HepG2 (cell line): ENCODE results near the gene ZNF670. TPM values are rescaled to one million over a fixed set of nuclear protein-coding genes. Genes with fewer than 3 reads are reported as not detected.

Experiments used
- GPN1 ChIP-seq: sonication (generic); formaldehyde crosslinking; IDR thresholded peaks from 2 replicates; pipeline ENCODE4 v1.5.1; 2020; ENCODE audit warnings: missing genetic modification reagents, borderline replicate concordance
- NCOA2 ChIP-seq: sonication (generic); formaldehyde crosslinking; IDR thresholded peaks from 2 replicates; pipeline ENCODE4 v1.8.0; 2022; ENCODE audit warnings: inconsistent platforms
- POGZ ChIP-seq: sonication (generic); formaldehyde crosslinking; IDR thresholded peaks from 2 replicates; pipeline ENCODE4 v1.4.0; 2020; ENCODE audit warnings: mild to moderate bottlenecking, missing genetic modification reagents
- RFXAP ChIP-seq: sonication (generic); formaldehyde crosslinking; IDR thresholded peaks from 2 replicates; pipeline ENCODE4 v1.4.0; 2020; ENCODE audit warnings: missing genetic modification reagents, borderline replicate concordance
- SCMH1 ChIP-seq: sonication (generic); formaldehyde crosslinking; IDR thresholded peaks from 2 replicates; pipeline ENCODE4 v1.9.0; 2021; ENCODE audit warnings: missing genetic modification reagents, mild to moderate bottlenecking, borderline replicate concordance
- SNAI1 ChIP-seq: sonication (generic); formaldehyde crosslinking; IDR thresholded peaks from 2 replicates; pipeline ENCODE4 v1.5.0; 2020; ENCODE audit warnings: mild to moderate bottlenecking, missing genetic modification reagents, borderline replicate concordance
- ZMYM2 ChIP-seq: sonication (generic); formaldehyde crosslinking; IDR thresholded peaks from 2 replicates; pipeline ENCODE4 v1.8.0; 2022; ENCODE audit warnings: mild to moderate bottlenecking, missing genetic modification reagents
- ZNF205 ChIP-seq: IDR thresholded peaks from 2 replicates; pipeline ENCODE4 v1.6.1; 2018; ENCODE audit warnings: missing biosample characterization, missing genetic modification reagents
- ZNF235 ChIP-seq: sonication (generic); formaldehyde crosslinking; IDR thresholded peaks from 2 replicates; pipeline ENCODE4 v1.8.1; 2023; ENCODE audit warnings: mild to moderate bottlenecking, missing genetic modification reagents, borderline replicate concordance
- ZNF292 ChIP-seq: sonication (generic); formaldehyde crosslinking; IDR thresholded peaks from 2 replicates; pipeline ENCODE4 v1.8.1; 2022; ENCODE audit warnings: mild to moderate bottlenecking, low read depth, missing genetic modification reagents, borderline replicate concordance
- ZNF317 ChIP-seq: sonication (generic); formaldehyde crosslinking; IDR thresholded peaks from 2 replicates; pipeline ENCODE4 v1.5.0; 2020; ENCODE audit warnings: mild to moderate bottlenecking, missing genetic modification reagents
- ZNF563 ChIP-seq: sonication (generic); formaldehyde crosslinking; IDR thresholded peaks from 2 replicates; pipeline ENCODE4 v1.8.0; 2022; ENCODE audit warnings: mild to moderate bottlenecking, moderate library complexity, missing genetic modification reagents
- ZNF570 ChIP-seq: sonication (generic); formaldehyde crosslinking; IDR thresholded peaks from 2 replicates; pipeline ENCODE4 v1.4.0; 2020; ENCODE audit warnings: mild to moderate bottlenecking, missing genetic modification reagents, borderline replicate concordance
- ZNF589 ChIP-seq: sonication (generic); formaldehyde crosslinking; conservative IDR thresholded peaks from 2 replicates; pipeline ENCODE4 v1.8.0; 2022; ENCODE audit warnings: mild to moderate bottlenecking, moderate library complexity, missing genetic modification reagents
- ZNF75D ChIP-seq: sonication (generic); formaldehyde crosslinking; IDR thresholded peaks from 2 replicates; pipeline ENCODE4 v1.8.1; 2023; ENCODE audit warnings: missing genetic modification reagents, mild to moderate bottlenecking, borderline replicate concordance
- polyA plus RNA-seq, 8 experiments: library from polyadenylated mRNA; depleted of rRNA in 3 of 8; stranded (reverse) in 7 of 8; unstranded in 1 of 8; fragments of >200 nt; fragmentation: Illumina TruSeq in 4 of 8; extraction: Trizol in 4 of 8; gene quantifications; 2 replicates each; pipeline versions ENCODE4 v1.2.1 to v1.2.3, GENCODE V29; 2011 to 2016; ENCODE audit warnings: low read depth in 4 of 8, missing spikeins in 1 of 8, mixed read lengths in 1 of 8; ENCODE audit not compliant: insufficient read depth in 1 of 8
- total RNA-seq, 5 experiments: library from RNA; depleted of rRNA; stranded (reverse); fragments of >200 nt; fragmentation: Illumina TruSeq; extraction: Trizol; gene quantifications; 2 replicates each; pipeline ENCODE4 v1.2.3, GENCODE V29; 2016; ENCODE audit warnings: low read depth in 1 of 5
- TF ChIP-seq, protein P1 (sequence below): sonication (generic); formaldehyde crosslinking; IDR thresholded peaks from 2 replicates; pipeline ENCODE4 v1.4.0; 2020; ENCODE audit warnings: missing genetic modification reagents, mild to moderate bottlenecking, borderline replicate concordance
- TF ChIP-seq, protein P2 (sequence below): sonication (generic); formaldehyde crosslinking; IDR thresholded peaks from 2 replicates; pipeline ENCODE4 v1.4.0; 2020; ENCODE audit warnings: mild to moderate bottlenecking, missing genetic modification reagents
- TF ChIP-seq, protein P3 (sequence below): IDR thresholded peaks from 2 replicates; pipeline ENCODE4 v1.6.1; 2016
- TF ChIP-seq, protein P4 (sequence below): IDR thresholded peaks from 2 replicates; pipeline ENCODE4 v1.6.1; 2018; ENCODE audit warnings: missing genetic modification reagents, mild to moderate bottlenecking, missing compliant biosample characterization
- TF ChIP-seq, protein P5 (sequence below): sonication (generic); formaldehyde crosslinking; IDR thresholded peaks from 2 replicates; pipeline ENCODE4 v1.9.0; 2022; ENCODE audit warnings: low read depth, missing genetic modification reagents
- TF ChIP-seq, protein P6 (sequence below): sonication (generic); formaldehyde crosslinking; conservative IDR thresholded peaks from 2 replicates; pipeline ENCODE4 v1.4.0; 2020; ENCODE audit warnings: missing genetic modification reagents

Gene ZNF670
- total and polyA plus RNA-seq, 2 of the 13 experiments (the other 11 are each of a cell fraction or from before 2014, with no cell fraction given): 4.2 to 10.9 TPM

DNA sequence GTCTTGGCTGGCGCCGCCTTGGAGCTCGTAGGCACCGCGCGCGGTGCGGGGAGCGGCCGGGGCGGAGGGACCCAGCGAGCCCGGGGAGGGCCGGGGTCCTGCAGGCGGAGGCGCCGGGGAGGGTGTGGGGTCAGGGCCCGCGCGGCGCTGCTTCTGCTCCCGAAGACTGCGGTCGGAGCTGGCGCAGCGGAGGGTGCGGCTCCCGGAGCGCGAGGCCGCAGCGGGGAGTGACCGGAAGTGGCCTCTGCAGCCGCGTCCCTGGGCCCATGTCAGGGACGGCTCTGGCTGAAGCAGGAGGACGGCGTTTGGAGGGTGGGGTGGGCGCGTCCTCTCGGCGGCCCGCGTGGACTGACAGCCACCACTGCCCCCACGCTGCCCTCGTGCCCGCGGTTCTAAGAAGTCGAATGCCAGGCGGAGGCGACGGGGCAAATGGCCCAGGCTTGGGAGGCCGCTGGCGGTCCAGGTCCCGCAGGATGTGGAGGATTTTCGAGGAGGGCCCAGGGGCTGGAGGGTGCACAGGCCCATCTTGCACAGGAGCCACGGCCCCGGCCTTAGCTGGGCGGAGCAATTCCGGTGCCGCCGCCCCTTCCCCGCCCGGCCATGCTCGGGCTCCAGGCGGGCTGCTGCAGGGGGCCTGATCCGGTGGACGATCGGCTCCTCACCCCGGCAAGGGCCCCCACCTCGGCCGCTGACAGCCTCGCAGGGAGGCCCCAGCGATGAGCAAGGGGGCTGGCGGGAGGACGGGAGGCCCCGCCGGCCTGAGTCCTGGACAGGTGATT is 33.3 kb upstream of the ZNF670 start (continued):
- TF ChIP-seq ZNF75D (CRISPR knock-in tag) (no peak), RFXAP (peak; percentile 21; the same call in 1 of the 2 replicates), GPN1 (CRISPR knock-in tag) (peak; percentile 89; the same call in 1 of the 2 replicates), ZNF563 (CRISPR knock-in tag) (peak; percentile 42; the same call in 1 of the 2 replicates), SCMH1 (CRISPR knock-in tag) (no peak), ZNF205 (no peak), ZNF235 (CRISPR knock-in tag) (peak; percentile 53; the same call in 1 of the 2 replicates), POGZ (CRISPR knock-in tag) (peak; percentile 12; the same call in 1 of the 2 replicates), ZMYM2 (CRISPR knock-in tag) (no peak), NCOA2 (CRISPR knock-in tag) (no peak; the same call in 1 of the 2 replicates), SNAI1 (CRISPR knock-in tag) (peak; percentile 93), ZNF292 (CRISPR knock-in tag) (peak; percentile 59), ZNF589 (CRISPR knock-in tag) (no peak), ZNF570 (no peak), ZNF317 (peak; percentile 50)
- TF ChIP-seq, protein P1, sequence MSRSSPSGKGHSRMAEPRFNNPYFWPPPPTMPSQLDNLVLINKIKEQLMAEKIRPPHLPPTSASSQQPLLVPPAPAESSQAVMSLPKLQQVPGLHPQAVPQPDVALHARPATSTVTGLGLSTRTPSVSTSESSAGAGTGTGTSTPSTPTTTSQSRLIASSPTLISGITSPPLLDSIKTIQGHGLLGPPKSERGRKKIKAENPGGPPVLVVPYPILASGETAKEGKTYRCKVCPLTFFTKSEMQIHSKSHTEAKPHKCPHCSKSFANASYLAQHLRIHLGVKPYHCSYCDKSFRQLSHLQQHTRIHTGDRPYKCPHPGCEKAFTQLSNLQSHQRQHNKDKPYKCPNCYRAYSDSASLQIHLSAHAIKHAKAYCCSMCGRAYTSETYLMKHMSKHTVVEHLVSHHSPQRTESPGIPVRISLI (CRISPR knock-in tag): no peak
- TF ChIP-seq, protein P2, sequence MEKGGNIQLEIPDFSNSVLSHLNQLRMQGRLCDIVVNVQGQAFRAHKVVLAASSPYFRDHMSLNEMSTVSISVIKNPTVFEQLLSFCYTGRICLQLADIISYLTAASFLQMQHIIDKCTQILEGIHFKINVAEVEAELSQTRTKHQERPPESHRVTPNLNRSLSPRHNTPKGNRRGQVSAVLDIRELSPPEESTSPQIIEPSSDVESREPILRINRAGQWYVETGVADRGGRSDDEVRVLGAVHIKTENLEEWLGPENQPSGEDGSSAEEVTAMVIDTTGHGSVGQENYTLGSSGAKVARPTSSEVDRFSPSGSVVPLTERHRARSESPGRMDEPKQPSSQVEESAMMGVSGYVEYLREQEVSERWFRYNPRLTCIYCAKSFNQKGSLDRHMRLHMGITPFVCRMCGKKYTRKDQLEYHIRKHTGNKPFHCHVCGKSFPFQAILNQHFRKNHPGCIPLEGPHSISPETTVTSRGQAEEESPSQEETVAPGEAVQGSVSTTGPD: no peak
- TF ChIP-seq, protein P3, sequence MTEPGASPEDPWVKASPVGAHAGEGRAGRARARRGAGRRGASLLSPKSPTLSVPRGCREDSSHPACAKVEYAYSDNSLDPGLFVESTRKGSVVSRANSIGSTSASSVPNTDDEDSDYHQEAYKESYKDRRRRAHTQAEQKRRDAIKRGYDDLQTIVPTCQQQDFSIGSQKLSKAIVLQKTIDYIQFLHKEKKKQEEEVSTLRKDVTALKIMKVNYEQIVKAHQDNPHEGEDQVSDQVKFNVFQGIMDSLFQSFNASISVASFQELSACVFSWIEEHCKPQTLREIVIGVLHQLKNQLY (CRISPR knock-in tag): peak; percentile 17; the same call in 1 of the 2 replicates
- TF ChIP-seq, protein P4, sequence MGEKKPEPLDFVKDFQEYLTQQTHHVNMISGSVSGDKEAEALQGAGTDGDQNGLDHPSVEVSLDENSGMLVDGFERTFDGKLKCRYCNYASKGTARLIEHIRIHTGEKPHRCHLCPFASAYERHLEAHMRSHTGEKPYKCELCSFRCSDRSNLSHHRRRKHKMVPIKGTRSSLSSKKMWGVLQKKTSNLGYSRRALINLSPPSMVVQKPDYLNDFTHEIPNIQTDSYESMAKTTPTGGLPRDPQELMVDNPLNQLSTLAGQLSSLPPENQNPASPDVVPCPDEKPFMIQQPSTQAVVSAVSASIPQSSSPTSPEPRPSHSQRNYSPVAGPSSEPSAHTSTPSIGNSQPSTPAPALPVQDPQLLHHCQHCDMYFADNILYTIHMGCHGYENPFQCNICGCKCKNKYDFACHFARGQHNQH (CRISPR knock-in tag): peak; percentile 77
- TF ChIP-seq, protein P5, sequence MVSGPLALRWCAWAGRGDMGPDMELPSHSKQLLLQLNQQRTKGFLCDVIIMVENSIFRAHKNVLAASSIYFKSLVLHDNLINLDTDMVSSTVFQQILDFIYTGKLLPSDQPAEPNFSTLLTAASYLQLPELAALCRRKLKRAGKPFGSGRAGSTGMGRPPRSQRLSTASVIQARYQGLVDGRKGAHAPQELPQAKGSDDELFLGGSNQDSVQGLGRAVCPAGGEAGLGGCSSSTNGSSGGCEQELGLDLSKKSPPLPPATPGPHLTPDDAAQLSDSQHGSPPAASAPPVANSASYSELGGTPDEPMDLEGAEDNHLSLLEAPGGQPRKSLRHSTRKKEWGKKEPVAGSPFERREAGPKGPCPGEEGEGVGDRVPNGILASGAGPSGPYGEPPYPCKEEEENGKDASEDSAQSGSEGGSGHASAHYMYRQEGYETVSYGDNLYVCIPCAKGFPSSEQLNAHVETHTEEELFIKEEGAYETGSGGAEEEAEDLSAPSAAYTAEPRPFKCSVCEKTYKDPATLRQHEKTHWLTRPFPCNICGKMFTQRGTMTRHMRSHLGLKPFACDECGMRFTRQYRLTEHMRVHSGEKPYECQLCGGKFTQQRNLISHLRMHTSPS (CRISPR knock-in tag): peak; percentile 66
- TF ChIP-seq, protein P6, sequence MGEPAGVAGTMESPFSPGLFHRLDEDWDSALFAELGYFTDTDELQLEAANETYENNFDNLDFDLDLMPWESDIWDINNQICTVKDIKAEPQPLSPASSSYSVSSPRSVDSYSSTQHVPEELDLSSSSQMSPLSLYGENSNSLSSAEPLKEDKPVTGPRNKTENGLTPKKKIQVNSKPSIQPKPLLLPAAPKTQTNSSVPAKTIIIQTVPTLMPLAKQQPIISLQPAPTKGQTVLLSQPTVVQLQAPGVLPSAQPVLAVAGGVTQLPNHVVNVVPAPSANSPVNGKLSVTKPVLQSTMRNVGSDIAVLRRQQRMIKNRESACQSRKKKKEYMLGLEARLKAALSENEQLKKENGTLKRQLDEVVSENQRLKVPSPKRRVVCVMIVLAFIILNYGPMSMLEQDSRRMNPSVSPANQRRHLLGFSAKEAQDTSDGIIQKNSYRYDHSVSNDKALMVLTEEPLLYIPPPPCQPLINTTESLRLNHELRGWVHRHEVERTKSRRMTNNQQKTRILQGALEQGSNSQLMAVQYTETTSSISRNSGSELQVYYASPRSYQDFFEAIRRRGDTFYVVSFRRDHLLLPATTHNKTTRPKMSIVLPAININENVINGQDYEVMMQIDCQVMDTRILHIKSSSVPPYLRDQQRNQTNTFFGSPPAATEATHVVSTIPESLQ (CRISPR knock-in tag): no peak
